Amniotic stem cell (primary cell): ENCODE results near the gene NUP42.
"Not testable (repeated sequence)": the region's sequence is repeated elsewhere in the genome, so short reads cannot be mapped to it uniquely, and the experiment has no call there.

ENCODE experiments used
- DNase-seq: peaks from one replicate; lab custom pipeline; 2025; lab: John Stamatoyannopoulos, UW

NUP42 gene

DNA sequence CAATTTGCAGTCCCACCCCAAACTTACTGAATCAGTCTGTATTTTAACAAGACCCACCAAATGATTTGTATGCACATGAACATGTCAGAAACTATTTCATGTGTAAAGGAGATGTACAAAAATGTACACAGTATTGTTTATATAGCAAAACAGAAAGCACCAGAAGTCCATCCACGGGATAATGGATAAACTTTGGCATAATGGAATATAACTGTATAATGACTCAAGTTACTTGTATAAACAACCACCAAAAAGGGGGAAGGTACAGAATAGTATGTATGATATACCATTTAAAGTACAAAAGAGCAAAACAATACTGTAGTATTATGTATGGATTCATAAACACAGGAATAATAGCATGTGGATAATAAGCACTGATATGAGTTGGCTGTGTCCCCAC is 22.4 kb downstream of the NUP42 start:
- DNase-seq: no peak

DNA sequence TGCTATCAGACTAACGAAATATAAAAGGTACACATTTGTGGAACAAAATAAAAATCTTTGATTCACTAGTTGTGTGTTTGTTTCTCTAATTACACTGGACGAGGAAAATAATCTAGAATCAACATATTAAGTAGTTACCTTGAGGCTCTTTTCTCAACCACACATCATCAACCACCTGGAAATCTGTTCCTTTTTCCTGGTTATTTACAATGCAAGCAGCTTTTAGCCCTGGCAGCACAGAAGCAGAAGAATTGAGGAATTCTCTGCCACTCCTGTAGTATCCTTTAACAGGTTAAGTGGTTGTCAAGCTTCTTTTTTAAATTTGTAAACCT is 23.7 kb downstream of the NUP42 start:
- no peak for DNase-seq

DNA sequence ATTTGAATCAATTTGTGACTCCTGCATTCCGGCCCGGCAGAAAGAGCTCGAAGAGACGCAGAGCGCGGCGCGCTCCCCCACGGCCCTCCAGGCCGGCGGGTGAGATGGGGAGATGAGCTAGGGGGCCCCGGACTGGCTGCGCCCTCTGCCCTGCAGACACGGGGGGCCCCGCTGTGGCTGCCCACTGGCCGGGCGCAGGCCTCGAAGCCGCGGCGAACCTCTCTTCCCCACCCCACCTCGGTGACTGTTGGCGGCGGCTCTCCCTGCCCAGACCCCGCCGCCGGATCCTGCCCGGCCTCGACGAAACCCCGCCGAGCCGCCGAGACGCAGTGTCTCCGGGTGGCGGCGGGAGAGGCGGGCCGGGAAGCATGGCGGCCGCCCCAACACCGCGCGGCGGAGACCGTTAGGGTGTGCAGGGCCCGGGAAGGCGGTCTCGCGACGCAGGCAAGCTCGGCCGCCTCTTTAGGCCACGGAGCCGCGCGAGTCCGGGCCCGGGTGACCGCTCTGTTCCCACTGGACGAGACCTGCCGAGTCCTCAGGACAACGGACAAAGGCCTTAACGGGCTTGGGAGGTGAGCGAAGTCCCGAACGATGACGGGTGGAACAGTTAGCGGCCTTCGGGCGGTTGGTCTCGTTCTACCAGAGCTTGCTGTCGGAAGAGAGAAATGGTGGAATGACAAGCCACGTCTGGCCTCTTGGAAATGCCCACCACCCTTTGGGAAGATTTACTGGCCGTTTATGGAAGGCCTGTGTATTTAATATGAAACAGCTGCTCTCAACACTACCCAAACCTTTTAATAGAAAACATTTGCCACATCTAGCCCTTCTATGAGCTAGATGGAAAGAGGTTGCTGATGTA is 24.3 kb downstream of the NUP42 start:
- DNase-seq: no peak

DNA sequence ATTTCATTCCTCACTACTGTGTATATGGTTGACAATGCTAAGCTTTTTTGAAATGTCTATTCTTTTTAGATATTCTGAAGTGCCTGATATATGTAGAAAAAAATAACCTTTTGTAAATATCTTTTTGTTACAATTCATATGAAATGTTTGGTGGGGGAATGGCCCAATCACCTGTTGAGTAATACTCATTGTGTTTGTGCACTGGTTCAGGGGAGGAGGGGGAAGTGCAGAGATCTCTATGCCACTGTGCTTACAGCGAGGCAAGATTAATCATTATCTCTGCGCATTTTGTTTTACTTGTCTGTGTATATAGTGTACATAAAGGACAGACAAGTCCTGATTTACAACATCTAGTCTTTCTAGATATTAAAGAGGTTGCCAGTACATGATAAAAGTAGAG is 25.2 kb downstream of the NUP42 start:
- no peak for DNase-seq

DNA sequence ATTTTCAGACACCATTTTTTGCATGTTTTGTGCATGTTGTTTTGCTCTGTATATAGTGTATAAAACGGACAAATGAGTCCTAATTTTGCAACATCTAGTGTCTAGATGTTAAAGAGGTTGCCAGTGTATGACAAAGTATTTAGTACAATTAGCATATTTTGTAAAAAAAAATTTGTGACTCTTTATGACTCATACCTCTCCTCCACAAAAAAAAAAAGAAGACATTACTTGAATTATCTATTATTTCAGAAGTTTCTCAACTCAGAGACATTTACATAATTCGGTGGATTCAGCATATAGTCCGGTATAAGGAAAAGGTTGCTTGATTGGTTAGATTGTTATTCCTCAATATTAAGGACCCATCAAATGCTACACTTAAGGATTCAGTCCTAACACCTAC is 26.0 kb downstream of the NUP42 start:
- DNase-seq: no peak

DNA sequence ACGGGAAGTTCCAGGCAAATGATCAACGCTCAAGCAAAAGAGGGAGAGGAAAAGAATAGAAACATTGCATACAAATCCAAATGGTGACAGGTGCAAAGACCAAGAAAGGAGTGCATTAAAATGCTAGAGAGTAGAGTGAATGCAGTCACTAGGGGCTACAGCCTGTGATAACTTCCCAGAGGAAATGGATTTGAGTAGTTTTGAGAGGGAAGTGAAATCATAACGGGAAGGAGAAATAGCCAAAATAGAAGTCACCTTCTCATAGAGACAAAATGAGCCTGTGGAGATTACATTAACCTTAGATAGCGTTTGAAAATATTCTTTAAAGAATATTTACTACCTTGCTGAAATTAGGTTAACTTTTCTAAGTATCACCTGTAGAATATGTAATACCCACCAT is 26.5 kb downstream of the NUP42 start:
- no peak for DNase-seq

DNA sequence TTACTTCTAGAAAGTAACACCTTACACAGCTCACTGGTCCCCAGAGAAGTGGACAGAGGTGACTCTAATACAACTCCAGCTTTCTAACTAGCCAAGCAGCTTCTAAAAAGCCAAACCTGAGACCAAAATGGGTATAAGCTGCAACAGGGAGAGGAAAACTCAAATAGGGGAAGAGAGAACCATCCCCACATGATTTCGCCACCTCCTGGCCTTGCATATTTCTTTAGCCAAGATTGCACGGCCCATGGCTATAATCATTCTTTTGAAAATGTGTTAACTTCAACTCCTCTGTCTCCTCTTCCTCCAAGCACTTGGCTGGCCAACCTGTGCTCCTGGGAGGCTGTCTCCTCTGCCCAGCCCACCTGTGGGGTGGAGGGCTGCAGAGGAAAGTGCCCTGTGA is 28.7 kb downstream of the NUP42 start:
- no peak for DNase-seq

DNA sequence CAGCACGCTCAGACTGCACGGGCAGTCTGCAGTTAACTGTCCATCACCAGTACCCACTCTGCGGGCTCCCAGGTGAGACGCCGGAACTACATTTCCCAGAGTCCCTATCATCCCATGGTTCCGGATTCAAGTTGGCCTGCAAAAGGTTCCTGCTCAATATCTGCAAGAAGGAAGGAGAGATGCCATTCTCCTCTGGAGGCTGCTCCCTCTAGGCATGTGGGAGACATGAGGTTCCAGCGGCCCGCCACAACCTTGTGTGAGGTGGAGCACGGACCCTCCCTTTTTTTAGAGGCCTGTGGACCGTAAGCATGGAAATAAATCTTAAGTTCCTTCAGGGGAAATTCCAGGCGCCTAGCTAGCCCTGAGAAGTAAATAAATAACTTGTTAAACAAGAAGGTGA is 29.7 kb downstream of the NUP42 start:
- no peak for DNase-seq

DNA sequence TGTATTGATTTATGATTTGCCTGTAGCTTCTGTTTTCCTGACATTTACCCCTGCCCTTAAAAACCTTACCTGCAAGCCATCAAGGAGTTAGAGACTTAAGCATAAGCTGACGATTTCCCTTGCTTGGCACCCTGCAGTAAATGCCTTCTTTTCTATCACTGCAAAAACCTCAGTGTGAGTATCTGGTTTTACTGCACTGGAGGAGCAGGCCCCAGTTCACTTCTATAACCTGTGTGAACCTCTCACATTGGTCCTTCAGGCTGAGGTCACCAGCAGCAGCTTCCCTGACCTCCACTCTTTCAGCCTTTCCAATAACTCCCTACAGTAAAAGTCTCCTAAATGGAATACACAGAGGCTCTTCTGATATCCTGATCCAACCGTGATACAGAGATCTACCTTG is 30.5 kb downstream of the NUP42 start:
- no peak for DNase-seq

DNA sequence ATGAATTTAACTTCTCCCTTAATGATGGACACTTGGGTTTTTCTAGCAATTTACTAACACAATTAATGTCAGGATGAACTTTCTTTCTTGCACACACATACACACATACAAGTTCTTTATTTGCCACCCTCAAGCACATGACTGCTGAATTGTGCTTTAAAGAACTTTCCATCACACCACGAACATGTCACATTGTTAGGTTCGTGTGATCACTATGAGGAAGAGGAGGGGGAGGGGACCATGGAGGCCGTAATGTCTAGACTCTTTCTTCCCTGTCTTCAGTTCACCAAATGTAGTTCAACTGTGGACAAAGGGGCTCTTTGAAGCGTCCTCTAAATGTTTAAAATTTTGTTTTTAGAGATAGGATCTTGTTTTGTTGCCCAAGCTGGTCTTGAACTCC is 31.0 kb downstream of the NUP42 start:
- DNase-seq: no peak

DNA sequence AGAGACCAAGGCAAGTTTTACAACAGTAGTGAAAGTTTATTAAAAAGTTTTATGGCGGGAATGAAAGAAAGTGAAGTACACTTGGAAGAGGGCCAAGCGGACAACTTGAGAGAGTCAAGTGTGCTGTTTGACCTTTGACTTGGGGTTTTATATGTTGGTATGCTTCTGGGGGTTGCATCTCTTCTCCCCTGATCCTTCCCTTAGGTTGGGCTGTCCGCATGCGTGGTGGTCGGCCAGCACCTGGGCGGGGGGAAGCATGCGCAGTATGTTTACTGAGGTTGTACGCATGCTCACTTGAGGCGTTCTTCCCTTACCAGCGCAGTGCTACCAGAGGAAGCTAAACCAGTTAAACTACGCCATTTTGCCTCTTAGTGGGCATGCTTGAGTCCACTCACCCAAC is 31.9 kb downstream of the NUP42 start:
- no peak for DNase-seq

DNA sequence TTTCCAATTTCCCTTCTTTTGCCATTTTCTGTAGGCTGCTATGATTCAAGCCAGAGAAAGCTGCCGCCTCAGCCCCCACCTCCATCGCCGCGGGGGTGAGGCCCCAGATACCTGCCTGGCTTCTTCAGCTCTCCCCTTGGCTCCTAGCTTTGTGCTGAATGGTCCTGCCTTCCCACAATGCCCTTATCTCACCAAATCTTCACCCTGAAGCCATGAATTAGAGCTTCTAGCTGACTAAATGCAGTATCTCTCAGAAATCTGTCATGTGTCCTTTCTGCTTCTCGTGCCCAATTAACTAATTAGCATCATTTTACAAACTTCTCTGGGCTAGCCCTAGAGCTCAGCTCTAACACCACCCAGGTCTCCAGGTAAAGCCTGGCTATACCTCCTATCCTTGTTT is 32.6 kb downstream of the NUP42 start:
- no peak for DNase-seq

DNA sequence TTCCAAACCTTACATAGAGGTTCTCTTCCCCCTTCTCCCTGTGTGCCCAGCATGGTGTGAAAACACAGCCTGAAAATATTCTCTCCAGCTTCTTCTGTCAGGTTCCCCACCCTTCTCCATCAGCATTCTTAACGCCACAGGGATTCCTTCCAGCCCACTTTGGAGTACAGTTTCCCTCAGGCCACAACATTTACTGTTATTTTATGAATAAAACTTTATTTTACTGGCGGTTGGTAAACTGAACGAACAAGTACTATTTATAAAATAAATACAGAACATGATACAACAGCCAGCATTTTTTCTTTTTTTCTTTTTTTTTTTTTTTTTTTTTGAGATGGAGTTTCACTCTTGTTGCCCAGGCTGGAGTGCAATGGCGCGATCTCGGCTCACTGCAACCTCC is 33.1 kb downstream of the NUP42 start:
- DNase-seq: no peak

DNA sequence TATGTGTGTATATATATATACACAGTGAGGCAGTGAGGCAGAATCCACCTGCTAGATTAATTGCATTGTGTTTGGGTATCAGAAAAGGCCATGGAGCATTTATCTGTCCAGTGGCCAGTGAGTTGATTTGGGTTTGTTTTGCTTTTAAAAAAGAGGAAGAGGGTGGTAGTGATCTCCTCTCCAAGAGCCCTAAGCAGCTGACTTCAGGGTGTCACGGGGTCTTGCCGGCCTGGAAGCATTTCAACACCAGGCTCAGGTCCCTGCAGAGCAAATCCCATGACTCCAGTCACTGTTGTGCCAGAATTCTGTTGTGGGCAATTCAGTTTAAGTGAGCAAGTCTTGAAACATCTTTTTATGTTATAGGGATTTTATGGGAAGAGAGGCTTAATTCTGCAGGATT is 34.2 kb downstream of the NUP42 start:
- no peak for DNase-seq

DNA sequence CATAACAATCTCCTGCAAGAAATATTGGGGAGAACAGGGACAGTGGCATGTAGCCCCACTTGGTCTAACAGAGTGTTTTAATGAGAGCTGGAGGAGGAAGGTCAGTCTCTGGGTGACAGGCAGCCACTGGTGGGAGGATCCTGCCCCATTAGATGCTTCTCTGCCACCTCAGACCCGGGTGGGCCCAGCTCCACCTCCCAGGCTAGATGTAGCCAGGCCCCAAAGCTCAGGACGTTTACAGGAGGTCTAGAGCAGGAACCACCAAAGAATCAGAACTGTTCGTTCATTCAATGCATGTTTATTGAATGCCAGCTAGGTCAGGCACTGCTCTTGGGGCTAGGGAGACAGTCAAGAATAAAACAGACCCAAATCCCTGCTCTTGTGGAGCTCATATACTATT is 36.3 kb downstream of the NUP42 start:
- no peak for DNase-seq

DNA sequence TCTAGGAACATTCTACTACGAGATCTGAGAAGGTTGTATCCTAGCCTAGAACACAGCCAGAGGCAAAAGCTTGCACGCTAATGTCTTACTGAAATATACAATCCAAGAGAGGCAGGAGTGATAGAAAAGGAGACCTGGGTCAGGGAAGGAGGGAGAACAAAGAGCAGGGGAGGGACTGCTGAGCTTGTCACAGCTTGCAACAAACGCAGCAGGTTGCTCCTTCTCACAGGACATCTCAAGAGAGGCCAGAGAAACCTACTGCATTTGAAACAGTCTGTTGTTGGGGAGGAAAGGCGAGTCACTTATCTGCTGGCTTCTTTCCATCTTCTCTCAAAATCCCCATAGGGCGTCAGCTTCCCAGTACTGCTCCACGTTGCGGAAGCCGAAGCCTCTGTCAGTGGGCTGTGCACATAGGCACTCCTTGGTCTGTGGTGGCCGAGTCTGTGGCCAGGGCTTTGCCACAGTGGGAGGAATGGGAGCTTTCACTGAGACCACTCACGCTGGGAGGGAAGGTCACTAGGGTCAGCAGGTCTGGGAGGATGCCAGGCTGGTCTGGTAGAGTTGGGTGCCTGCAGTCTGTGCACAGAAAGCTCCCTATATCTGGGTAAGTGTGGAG is 39.0 kb downstream of the NUP42 start:
- no peak for DNase-seq

DNA sequence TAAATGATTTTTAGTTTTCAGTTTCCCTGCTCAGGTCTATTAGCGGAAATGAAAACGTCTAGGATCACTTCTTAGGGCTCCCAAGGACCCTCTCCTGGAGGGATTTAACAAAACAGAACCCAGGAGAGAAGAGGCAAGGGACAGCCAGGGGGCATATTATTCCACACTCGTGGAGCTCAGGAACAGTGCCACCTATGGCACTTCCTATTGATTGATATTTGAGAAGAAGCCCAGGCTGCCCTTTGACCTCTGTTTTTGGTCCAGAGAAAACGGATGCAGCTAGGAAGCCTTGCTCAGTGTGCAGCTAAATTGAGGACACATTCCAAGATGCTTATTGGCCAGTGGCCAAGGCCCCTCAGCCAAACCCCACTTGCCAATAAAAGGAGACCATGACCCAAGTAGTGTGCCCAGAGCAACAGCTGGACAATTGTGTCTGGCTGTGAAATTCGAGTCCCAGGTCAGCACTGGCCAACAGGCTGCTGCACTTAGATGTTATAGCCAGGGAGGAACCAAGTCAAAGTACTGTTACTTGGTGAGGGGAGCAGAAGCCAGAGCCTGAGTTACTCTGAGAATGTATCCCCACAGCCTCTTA is 40.7 kb downstream of the NUP42 start:
- no peak for DNase-seq

DNA sequence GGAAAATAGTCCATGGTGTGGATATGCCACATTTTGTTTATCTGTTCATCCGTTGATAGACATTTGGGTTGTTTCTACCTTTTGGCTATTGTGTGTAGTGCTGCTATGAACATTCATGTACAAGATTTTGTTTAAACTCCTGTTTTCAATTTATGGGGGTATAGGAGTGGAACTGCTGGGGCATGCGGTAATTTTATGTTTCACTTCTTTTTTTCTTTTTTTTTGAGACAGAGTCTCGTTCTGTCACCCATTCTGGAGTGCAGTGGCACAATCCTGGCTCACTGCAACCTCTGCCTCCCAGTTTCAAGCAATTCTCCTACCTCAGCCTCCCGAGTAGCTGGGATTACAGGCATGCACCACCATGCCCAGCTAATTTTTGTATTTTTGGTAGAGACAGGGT is 42.5 kb downstream of the NUP42 start:
- DNase-seq: not testable (repeated sequence)

DNA sequence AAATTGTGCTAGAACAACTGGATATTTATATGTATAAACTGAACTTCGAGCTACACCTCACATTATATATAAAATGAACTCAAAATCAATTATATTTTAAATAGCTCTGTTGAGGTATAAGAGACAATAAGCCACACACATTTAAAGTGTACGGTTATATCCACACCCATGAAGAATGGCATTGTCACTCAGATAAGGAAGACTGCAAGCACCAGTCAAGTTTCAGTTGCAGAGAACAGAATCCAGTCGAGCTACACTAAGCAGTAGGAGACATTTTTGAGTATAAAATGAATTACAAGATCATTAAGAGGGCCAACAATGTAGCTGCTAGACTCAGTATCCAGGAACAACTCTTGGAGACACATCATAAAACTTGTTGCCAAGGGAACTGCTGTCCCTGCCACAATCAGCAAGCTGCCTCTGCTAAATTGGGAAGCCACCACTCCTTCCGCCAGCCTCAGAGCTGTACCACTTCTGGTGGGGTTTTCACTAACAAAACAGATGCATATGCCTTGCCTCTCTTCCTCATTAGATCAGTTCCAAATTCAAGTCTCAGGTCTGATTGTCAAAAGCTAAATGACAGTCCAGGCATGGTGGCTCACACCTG is 45.1 kb downstream of the NUP42 start:
- no peak for DNase-seq

DNA sequence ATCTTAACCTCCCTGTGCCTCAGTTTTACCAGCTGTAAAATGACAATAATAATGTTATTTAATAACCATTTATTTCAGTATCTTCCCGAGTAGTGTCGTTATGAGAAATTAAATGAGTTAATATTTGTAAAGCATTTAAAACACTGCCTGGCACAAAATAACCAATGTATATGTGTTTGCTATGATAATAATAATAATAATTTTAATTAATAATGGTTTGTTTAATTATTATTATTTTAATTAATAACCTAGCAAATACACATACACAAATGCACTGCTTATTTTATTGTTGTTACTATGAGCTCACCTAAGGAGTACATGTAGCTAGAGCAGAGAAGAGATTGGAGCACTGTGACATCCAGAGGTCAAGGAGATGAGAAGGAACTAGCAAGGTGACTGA is 46.6 kb downstream of the NUP42 start:
- no peak for DNase-seq

DNA sequence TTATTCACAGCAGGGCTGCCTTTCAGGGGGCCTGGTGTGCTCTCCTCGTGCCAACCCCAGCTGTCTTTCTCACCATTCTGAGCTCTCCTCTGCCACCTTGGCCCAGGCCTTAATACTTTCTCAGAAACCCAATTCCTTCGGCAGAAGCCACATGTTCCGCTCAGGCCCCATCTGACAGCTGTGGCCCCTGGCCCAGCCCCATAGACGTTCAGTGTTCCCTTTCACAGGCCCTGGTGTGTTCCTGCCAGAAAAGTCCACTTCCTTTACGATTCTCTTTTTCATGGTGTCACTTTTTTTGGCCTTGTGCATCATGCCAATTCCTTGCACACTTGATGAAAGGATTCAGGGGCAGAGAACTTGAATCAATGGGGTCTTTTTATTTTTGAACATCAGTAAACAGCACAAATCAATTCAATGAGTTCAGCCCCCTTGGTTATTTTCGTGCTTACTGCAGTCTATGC is 48.8 kb downstream of the NUP42 start:
- no peak for DNase-seq

DNA sequence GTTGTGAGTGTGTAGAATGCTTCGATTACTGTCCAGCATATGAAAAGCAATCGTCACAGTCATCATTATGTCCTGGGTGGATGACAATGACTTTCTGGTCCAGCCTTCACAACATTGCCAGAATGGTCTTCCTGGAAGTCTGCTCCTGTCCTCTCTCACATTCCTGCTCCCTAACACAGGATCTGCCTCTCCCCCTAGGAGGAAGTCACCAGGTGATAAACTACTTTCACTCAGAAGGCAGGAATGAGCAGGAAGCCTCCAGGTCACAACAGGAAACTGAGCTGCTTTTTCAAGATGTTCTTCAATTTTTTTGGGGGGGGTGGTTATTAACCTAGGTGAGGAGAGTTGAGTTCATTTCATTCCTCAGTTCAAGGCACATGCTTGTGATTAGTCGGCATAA is 51.1 kb downstream of the NUP42 start:
- DNase-seq: no peak
